Neural cell (in vitro differentiated cells): ENCODE measurements around the gene KLHL17. TPM values are rescaled to one million over a fixed set of nuclear protein-coding genes. Genes with fewer than 3 reads are reported as not detected.

ENCODE experiments used
- H2AFZ ChIP-seq: fragments of 200-600, 300-800 bp; sonication (generic), shearing (Covaris generic); 2 replicates; pipeline ENCODE4 v1.6.0; 2014; ENCODE audit warnings: low read depth, mild to moderate bottlenecking, antibody characterized with exemption, low read length, moderate library complexity
- H3F3A ChIP-seq: fragments of 200-600 bp; shearing (Covaris generic); 2 replicates; pipeline ENCODE4 v1.6.1; 2016; ENCODE audit warnings: mild to moderate bottlenecking, moderate library complexity, mixed read lengths, antibody characterized with exemption, low read length; ENCODE audit not compliant: insufficient read depth, poor library complexity, severe bottlenecking
- H3K27ac ChIP-seq: fragments of 200-600, 300-800 bp; sonication (generic), shearing (Covaris generic); 2 replicates; pipeline ENCODE4 v1.5.1; 2014; ENCODE audit warnings: mild to moderate bottlenecking, low read length, moderate library complexity
- H3K27me3 ChIP-seq: fragments of 300-800, 200-600 bp; sonication (generic), shearing (Covaris generic); 2 replicates; pipeline ENCODE4 v1.6.0; 2014; ENCODE audit warnings: mild to moderate bottlenecking, low read depth, low read length, moderate library complexity; ENCODE audit not compliant: insufficient read depth
- H3K36me3 ChIP-seq: fragments of 300-800, 200-600 bp; sonication (generic), shearing (Covaris generic); 2 replicates; pipeline ENCODE4 v1.5.1; 2014; ENCODE audit warnings: mild to moderate bottlenecking, antibody characterized with exemption, low read length, moderate library complexity; ENCODE audit not compliant: insufficient read depth
- H3K4me2 ChIP-seq: fragments of 300-800, 200-600 bp; sonication (generic), shearing (Covaris generic); 2 replicates; pipeline ENCODE4 v1.6.0; 2014; ENCODE audit warnings: mild to moderate bottlenecking, low read length
- H3K4me3 ChIP-seq: fragments of 300-800, 200-600 bp; sonication (generic), shearing (Covaris generic); 2 replicates; pipeline ENCODE4 v1.5.1; 2014; ENCODE audit warnings: mild to moderate bottlenecking, low read length, moderate library complexity
- H3K79me2 ChIP-seq: fragments of 200-600 bp; shearing (Covaris generic); replicated peaks from 2 replicates; pipeline ENCODE4 v1.6.0; 2014; ENCODE audit warnings: mild to moderate bottlenecking, low read length, moderate library complexity; ENCODE audit not compliant: insufficient read depth
- H3K9ac ChIP-seq: fragments of 300-800, 200-600 bp; sonication (generic), shearing (Covaris generic); 2 replicates; pipeline ENCODE4 v1.6.1; 2016; ENCODE audit warnings: mild to moderate bottlenecking, low read length, mixed read lengths
- H3K9me2 ChIP-seq: fragments of 200-600 bp; shearing (Covaris generic); 2 replicates; pipeline ENCODE4 v1.6.1; 2016; ENCODE audit warnings: mild to moderate bottlenecking, low read length, mixed read lengths; ENCODE audit not compliant: insufficient read depth
- H3K9me3 ChIP-seq: fragments of 200-600, 300-800 bp; sonication (generic), shearing (Covaris generic); 2 replicates; pipeline ENCODE4 v1.6.1; 2016; ENCODE audit warnings: mild to moderate bottlenecking, mixed run types, low read length, moderate library complexity, mixed read lengths
- H4K20me1 ChIP-seq: fragments of 200-600 bp; shearing (Covaris generic); 2 replicates; pipeline ENCODE4 v1.6.1; 2016; ENCODE audit warnings: mild to moderate bottlenecking, mixed run types; ENCODE audit not compliant: insufficient read depth
- CTCF ChIP-seq: fragments of 450-650 bp; IDR thresholded peaks from 2 replicates; pipeline ENCODE4 v1.5.1; 2014; ENCODE audit warnings: antibody characterized with exemption, mild to moderate bottlenecking, moderate library complexity; ENCODE audit not compliant: poor library complexity, severe bottlenecking
- EP300 ChIP-seq: fragments of 450-650 bp; conservative IDR thresholded peaks from 2 replicates; pipeline ENCODE4 v1.6.1; 2014; ENCODE audit warnings: antibody characterized with exemption, mild to moderate bottlenecking, moderate library complexity; ENCODE audit not compliant: poor library complexity, severe bottlenecking
- EZH2 ChIP-seq: fragments of 200-600, 300-800 bp; shearing (Covaris generic), sonication (generic); IDR thresholded peaks from 2 replicates; pipeline ENCODE4 v1.6.1; 2014; ENCODE audit warnings: antibody characterized with exemption, low read length, borderline replicate concordance, mild to moderate bottlenecking; ENCODE audit not compliant: insufficient read depth, poor library complexity, severe bottlenecking
- POLR2AphosphoS5 ChIP-seq: IDR thresholded peaks from 2 replicates; pipeline ENCODE4 v1.6.1; 2012
- RAD21 ChIP-seq: fragments of 450-650 bp; conservative IDR thresholded peaks from 2 replicates; pipeline ENCODE4 v1.6.1; 2014; ENCODE audit warnings: antibody characterized with exemption, mild to moderate bottlenecking, moderate library complexity
- REST ChIP-seq: IDR thresholded peaks from 2 replicates; pipeline ENCODE4 v1.6.1; 2012; ENCODE audit warnings: borderline replicate concordance
- SMC3 ChIP-seq: fragments of 450-650 bp; conservative IDR thresholded peaks from 2 replicates; pipeline ENCODE4 v1.6.1; 2014; ENCODE audit warnings: antibody characterized with exemption, mild to moderate bottlenecking, moderate library complexity; ENCODE audit not compliant: poor library complexity
- TAF1 ChIP-seq: IDR thresholded peaks from 2 replicates; pipeline ENCODE4 v1.6.1; 2012; ENCODE audit warnings: low read depth
- polyA plus RNA-seq: library from polyadenylated mRNA; depleted of rRNA; stranded (reverse); fragments of >200 nt; gene quantifications from 2 replicates; pipeline ENCODE4 v1.2.3, GENCODE V29; 2014

The KLHL17 gene
- polyA plus RNA-seq, 1 donor from 2014 or later, result 52.3 TPM

GRCh38 chr1:928825-929661 lies 31.3 kb upstream of the KLHL17 start:
- Histone ChIP-seq H3K9ac (no peak overlapping the region), H3K4me3 (no peak overlapping the region), H3K9me2 (no peaks in the 10 kb centered on the region), H3K79me2 (no peaks in the 10 kb centered on the region), H3K27ac (no peak overlapping the region), H3K36me3 (no peaks in the 10 kb centered on the region), H3K9me3 (no peaks in the 10 kb centered on the region), H3F3A (no peaks in the 10 kb centered on the region), H3K27me3 (peaks cover 64% of the 10 kb centered on the region), H4K20me1 (no peaks in the 10 kb centered on the region), H2AFZ (no peak overlapping the region), H3K4me2 (no peak overlapping the region)
- TF ChIP-seq POLR2AphosphoS5 (no peak), EP300 (no peak), CTCF (no peak), SMC3 (no peak), REST (no peak), RAD21 (no peak), TAF1 (no peak), EZH2 (no peak)

GRCh38 chr1:929712-930632 lies 30.4 kb upstream of the KLHL17 start:
- H3K27ac ChIP-seq, result no peak overlapping the region

More at GRCh38 chr1:929712-930632, 30.4 kb upstream of the KLHL17 start:
- Histone ChIP-seq H2AFZ (no peak overlapping the region), H3K36me3 (no peaks in the 10 kb centered on the region), H3K79me2 (no peaks in the 10 kb centered on the region), H3K27me3 (peaks cover 61% of the 10 kb centered on the region), H3K9me3 (no peaks in the 10 kb centered on the region), H4K20me1 (no peaks in the 10 kb centered on the region), H3F3A (no peaks in the 10 kb centered on the region), H3K9me2 (no peaks in the 10 kb centered on the region), H3K4me2 (no peak overlapping the region), H3K9ac (no peak overlapping the region), H3K4me3 (no peak overlapping the region)
- no peak for TF ChIP-seq POLR2AphosphoS5
- no peak for TF ChIP-seq REST
